Activated CD8-positive, alpha-beta memory T cell treated with anti-CD3 and anti-CD28 coated beads for 48 hours (primary cell): ENCODE measurements around the gene RAB9A.
"Not testable (repeated sequence)": the region's sequence is repeated elsewhere in the genome, so short reads cannot be mapped to it uniquely, and the experiment has no call there.

Source experiments
- DNase-seq, 3 experiments: peaks; one replicate each; pipeline ENCODE4 v3.0.0-alpha.2; 2020; ENCODE audit warnings: low read depth in 2 of 3, low spot score in 2 of 3

The RAB9A gene

GRCh38 chrX:13669246-13669737 is 19.6 kb upstream of the RAB9A start:
- no peak for DNase-seq

DNA sequence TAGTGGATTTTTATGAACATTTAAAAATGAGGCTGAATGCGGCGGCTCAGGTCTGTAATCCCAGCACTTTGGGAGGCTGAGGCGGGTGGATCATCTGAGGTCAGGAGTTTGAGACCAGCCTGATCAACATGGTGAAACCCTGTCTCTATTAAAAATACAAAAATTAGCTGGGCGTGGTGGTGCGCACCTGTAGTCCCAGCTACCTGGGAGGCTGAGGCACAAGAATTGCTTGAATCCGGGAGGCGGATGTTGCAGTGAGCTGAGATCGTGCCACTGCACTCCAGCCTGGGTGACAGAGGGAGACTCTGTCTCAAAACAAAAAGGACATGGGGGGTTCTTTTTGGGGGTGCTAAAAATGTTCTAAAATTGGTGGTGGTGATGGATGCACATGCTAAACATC is 19.2 kb upstream of the RAB9A start:
- not testable (repeated sequence) for DNase-seq

GRCh38 chrX:13670197-13670596 is 18.7 kb upstream of the RAB9A start:
- no peak for DNase-seq

GRCh38 chrX:13673016-13673415 is 15.9 kb upstream of the RAB9A start:
- DNase-seq, result no peak

GRCh38 chrX:13676885-13677284 is 12.0 kb upstream of the RAB9A start:
- DNase-seq, result no peak

DNA sequence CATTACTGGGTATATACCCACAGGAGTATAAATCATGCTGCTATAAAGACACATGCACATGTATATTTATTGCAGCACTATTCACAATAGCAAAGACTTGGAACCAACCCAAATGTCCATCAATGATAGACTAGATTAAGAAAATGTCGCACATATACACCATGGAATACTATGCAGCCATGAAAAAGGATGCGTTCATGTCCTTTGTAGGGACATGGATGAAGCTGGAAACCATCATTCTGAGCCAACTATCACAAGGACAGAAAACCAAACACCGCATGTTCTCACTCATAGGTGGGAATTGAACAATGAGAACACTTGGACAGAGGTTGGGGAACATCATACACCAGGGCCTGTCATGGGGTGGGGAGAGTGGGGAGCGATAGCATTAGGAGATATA is 9.2 kb upstream of the RAB9A start:
- DNase-seq, result not testable (repeated sequence)

GRCh38 chrX:13681595-13681994 is 7.3 kb upstream of the RAB9A start:
- DNase-seq, result no peak

- no peak for DNase-seq
Observed at GRCh38 chrX:13684361-13684760, 4.6 kb upstream of the RAB9A start.

- no peak for DNase-seq
Observed at GRCh38 chrX:13685126-13685763, 3.7 kb upstream of the RAB9A start.

DNA sequence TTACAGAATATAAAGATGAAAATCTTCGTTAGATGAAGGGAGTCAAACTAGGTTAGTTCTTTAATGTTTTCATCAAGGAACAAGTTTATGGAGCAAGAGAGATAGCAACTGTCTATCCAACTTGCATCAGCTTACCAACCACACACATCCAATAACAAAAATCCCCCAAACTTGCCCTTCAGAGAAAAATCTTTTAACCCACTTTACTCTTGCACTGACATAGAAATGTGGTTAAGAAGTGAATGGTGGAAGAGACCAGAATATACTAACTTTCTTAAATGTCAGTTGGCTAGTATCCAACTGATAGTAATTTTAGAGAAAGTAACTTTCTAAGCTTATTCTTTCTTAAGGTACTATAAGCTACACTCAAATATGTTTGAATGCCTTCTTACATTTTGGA is 1.7 kb upstream of the RAB9A start:
- DNase-seq, result no peak

GRCh38 chrX:13688384-13688957 is 457 bp upstream of the RAB9A start:
- DNase-seq, result no peak

DNA sequence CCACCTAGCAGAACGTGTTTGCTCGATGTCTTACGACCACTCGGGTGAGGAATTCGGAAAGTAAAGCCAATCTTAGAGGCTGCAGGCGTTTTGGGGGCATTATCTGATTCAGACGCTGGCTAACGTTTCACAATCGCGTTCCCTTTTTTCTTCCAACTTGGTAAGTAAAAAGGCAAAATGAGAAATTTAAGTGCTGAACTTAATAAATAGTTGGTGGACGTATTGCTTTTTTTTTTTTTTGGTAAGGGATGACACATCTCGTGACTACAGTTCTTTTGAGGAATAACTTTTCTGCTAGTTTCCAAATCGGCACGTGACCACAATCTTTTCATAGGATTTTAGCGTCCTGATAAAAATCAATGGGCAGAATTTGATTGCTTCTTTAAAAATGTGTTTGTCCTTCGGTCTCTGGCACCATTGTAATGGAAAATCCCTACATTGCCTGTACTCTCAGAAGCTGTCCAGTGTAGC is 848 bp downstream of the RAB9A start:
- DNase-seq, result no peak

DNA sequence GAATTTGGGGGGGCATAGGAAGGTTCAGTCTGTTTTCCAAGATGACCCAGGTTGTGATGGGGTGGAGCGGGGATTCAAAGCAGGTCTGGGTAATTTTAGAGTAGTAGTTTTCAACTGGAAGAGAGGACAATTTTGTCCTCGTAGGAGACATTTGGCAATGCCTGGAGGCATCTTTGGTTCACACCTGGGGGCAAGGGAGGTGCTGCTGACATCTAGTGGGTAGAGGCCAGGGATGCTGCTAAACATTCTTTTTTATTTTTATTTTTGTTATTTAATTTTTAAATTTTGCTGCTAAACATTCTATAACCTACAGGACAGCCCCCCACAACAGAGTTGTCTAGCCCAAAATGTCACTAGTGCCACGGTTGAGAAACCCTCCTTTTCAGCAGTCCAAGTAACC is 1.9 kb downstream of the RAB9A start:
- DNase-seq, result no peak

- DNase-seq, result no peak
Observed at GRCh38 chrX:13691841-13692371, 3.0 kb downstream of the RAB9A start.

- DNase-seq, result no peak
Observed at GRCh38 chrX:13692771-13693231, 3.9 kb downstream of the RAB9A start.

DNA sequence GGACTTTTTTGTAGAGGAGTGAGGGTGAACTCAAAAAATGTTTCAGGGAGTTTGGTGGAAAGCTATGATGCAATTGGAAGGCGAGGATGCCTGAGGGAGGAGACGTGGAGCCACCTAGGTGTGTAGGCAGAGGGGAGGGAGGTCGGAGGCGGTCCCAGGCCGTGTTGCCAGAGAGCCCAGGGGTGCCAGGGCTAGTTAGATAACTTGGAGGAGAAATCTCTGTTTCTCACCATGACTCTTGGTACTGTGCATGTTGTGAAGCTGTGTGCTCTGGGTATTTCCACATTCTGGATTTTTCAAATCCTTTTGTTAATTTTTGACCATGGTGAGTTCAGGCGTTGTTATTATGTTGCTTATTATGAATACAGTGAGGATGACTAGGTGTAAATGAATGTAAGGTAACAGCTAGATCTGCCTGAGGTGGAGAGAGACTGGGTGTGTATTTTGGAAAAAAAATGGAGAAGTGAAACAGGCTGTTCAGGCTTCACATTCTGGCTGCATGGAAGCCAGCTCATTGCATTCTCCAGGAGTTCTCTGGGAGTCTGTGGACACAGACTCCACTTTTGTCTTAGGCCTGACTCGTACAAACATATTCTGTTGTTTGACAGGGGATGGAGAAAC is 4.5 kb downstream of the RAB9A start:
- DNase-seq, result no peak

- DNase-seq, result no peak
Observed at GRCh38 chrX:13694359-13694758, 5.4 kb downstream of the RAB9A start.

- no peak for DNase-seq
Observed at GRCh38 chrX:13694983-13695382, 6.1 kb downstream of the RAB9A start.

- DNase-seq, result no peak
Observed at GRCh38 chrX:13695601-13696115, 6.7 kb downstream of the RAB9A start.

- no peak for DNase-seq
Observed at GRCh38 chrX:13697455-13697854, 8.5 kb downstream of the RAB9A start.

- no peak for DNase-seq
Observed at GRCh38 chrX:13697976-13698375, 9.0 kb downstream of the RAB9A start.

- DNase-seq, result no peak
Observed at GRCh38 chrX:13698432-13698831, 9.5 kb downstream of the RAB9A start.
